WERI-Rb-1 (cell line): ENCODE results near the gene GRIN2A.

Source experiments
- DNase-seq: peaks from one replicate; pipeline ENCODE4 v3.0.0-alpha.2; 2020
- H3K27ac ChIP-seq: fragments of 250-450 bp; sonication (Bioruptor Pico); 2 replicates; pipeline ENCODE4 v1.5.1; 2020; ENCODE audit warnings: mild to moderate bottlenecking, moderate library complexity
- H3K27me3 ChIP-seq: fragments of 250-450 bp; sonication (Bioruptor Pico); 2 replicates; pipeline ENCODE4 v1.5.1; 2021; ENCODE audit warnings: mild to moderate bottlenecking, low read depth, moderate library complexity; ENCODE audit not compliant: insufficient read depth, severe bottlenecking
- H3K36me3 ChIP-seq: fragments of 250-450 bp; sonication (Bioruptor Pico); 2 replicates; pipeline ENCODE4 v1.5.1; 2020; ENCODE audit warnings: mild to moderate bottlenecking, moderate library complexity
- H3K4me3 ChIP-seq: 2 replicates; pipeline ENCODE4 v1.5.1; 2011; ENCODE audit warnings: low read depth, mild to moderate bottlenecking, control low read depth, low read length
- H3K9me3 ChIP-seq: fragments of 250-450 bp; sonication (Bioruptor Pico); 2 replicates; pipeline ENCODE4 v1.5.1; 2021; ENCODE audit warnings: mild to moderate bottlenecking, moderate library complexity; ENCODE audit not compliant: severe bottlenecking
- CTCF ChIP-seq: IDR thresholded peaks from 2 replicates; pipeline ENCODE4 v1.5.1; 2011; ENCODE audit warnings: low read depth, mild to moderate bottlenecking, control low read depth, inconsistent platforms, low read length

GRIN2A gene

DNA sequence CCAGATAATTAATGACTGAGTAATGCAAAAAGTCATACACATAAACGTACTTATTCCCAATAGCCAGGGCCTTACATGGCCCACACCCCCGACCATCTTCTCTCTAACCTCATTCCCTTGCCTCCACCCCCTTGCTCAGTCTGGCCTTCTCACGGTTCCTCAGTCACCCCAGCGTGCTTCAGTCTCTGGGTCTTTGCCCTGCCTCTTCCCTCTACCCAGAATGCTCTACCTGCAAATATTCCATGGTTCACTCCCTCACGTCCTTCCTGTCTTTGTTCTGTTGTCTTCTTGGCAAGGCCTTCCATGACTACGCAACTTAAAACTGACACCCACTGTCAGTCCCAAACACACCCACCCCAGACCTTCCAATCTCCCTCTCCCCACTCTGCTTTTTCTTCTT is 468.3 kb downstream of the GRIN2A start:
- Histone ChIP-seq H3K36me3 (no peaks in the 10 kb centered on the region), H3K27me3 (no peaks in the 10 kb centered on the region), H3K4me3 (no peak overlapping the region), H3K9me3 (no peaks in the 10 kb centered on the region), H3K27ac (no peak overlapping the region)
- no peak for DNase-seq
- TF ChIP-seq CTCF: no peak

- H3K36me3 ChIP-seq: no peaks in the 10 kb centered on the region
These were observed 469.1 kb downstream of the GRIN2A start for GRCh38 chr16:9713156-9713555.

DNA sequence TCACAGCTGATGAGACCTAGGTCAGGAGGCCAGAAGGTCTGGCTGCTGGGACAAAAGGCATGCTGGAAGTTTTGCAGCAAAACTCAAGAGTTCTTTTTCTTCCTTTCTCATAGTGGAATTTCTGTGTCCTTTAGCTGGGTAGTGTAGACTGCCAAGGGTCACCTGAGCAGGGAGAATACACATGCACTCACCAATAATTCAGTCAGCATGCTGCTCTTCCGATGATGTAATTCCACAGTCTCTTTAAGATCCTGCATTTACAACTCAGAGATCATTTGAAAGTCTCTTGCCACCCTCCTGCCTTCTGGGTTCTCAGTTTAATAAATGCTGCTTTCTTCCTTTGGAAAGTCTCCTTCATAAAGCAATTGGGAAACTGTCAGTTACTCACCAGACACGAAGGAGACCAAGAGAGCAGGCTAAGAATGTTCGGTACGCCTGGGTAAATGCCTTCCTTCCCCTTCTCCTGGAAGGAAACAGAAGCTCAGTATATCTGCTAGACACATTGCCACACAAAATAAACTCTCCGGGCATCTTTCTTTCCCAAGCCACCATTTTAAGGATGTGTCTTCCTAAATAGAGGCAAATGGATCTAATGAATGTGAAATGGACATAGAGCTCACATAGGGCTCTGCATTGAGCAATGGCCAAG is 473.1 kb downstream of the GRIN2A start:
- Histone ChIP-seq H3K9me3 (peaks cover 2% of the 10 kb centered on the region), H3K27me3 (no peaks in the 10 kb centered on the region), H3K36me3 (no peaks in the 10 kb centered on the region), H3K4me3 (no peak overlapping the region), H3K27ac (no peak overlapping the region)
- DNase-seq: no peak
- TF ChIP-seq CTCF: no peak

More at GRCh38 chr16:9713156-9713555, 469.1 kb downstream of the GRIN2A start:
- no peak overlapping the region for H3K4me3 ChIP-seq
- TF ChIP-seq CTCF: 0 out of 2 replicates have a peak, but pooled peaks have one; percentile 5
- H3K27me3 ChIP-seq: no peaks in the 10 kb centered on the region
- no peak for DNase-seq
- peaks cover 2% of the 10 kb centered on the region for H3K9me3 ChIP-seq
- no peak overlapping the region for H3K27ac ChIP-seq

DNA sequence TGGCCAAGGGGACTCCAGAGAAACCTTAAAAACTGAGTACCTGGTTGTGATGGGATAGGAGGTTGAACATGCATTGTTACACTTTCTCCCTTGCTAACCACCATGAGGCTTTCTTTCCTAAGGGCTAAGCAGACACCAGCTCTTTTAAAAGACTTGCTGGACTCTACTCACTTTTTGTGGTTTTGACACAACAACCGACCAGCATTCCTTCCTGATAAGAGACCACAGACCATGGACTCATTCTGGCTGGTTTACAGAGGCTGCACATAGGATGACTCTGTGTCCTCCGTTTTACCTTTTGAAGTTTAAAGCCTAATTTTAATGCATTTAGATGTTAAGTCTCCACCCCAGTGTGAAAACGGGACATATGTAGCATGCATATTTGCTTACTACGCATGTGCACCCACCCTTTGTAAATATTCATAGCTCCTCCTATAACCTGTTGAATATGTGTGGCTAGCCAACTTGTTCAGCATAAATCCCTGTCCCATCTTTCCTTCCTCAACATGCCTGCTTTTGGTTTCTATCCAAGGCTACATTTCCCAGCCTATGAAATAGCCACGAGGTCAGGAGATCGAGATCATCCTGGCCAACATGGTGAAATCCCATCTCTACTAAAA is 475.9 kb downstream of the GRIN2A start:
- TF ChIP-seq CTCF: no peak
- Histone ChIP-seq H3K36me3 (no peaks in the 10 kb centered on the region), H3K27me3 (no peaks in the 10 kb centered on the region), H3K9me3 (peaks cover 2% of the 10 kb centered on the region), H3K27ac (no peak overlapping the region), H3K4me3 (no peak overlapping the region)
- no peak for DNase-seq

DNA sequence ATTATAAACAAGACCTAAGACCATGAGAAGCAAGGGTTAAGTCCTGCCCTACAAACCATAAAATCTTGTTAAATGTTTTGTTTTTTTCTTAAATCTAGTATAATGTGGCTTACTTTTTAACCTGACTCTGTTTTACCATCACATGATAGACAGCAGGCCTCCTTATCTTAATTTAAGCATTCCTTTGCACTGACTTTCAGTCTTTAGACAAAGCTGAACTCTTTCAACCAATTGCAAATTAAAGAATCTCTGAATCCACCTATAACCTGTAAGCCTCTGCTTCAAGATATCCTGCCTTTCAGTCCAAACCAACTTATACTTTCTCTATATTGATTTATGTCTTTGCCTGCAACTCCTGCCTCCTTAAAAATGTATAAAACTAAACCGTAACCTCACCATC is 478.5 kb downstream of the GRIN2A start:
- Histone ChIP-seq H3K9me3 (peaks cover 2% of the 10 kb centered on the region), H3K36me3 (no peaks in the 10 kb centered on the region), H3K4me3 (no peak overlapping the region), H3K27ac (no peak overlapping the region), H3K27me3 (no peaks in the 10 kb centered on the region)
- no peak for DNase-seq
- no peak for TF ChIP-seq CTCF
